MM.1S (cell line): Measurements from ENCODE around the gene TRMU.

ENCODE experiments used
- DNase-seq: peaks from one replicate; pipeline ENCODE4 v3.0.0-alpha.2; 2015
- H2AFZ ChIP-seq: fragments of 300-600 bp; sonication (generic); 2 replicates; pipeline ENCODE4 v1.6.0; 2016; ENCODE audit warnings: antibody characterized with exemption, low read length
- H3F3A ChIP-seq: fragments of 300-600 bp; sonication (generic); 2 replicates; pipeline ENCODE4 v1.6.1; 2016; ENCODE audit warnings: mild to moderate bottlenecking, antibody characterized with exemption, low read length, moderate library complexity, mixed read lengths; ENCODE audit not compliant: insufficient read depth
- H3K27ac ChIP-seq: fragments of 300-600 bp; sonication (generic); 2 replicates; pipeline ENCODE4 v1.5.1; 2016; ENCODE audit warnings: mild to moderate bottlenecking, low read length
- H3K27me3 ChIP-seq: fragments of 300-600 bp; sonication (generic); replicated peaks from 2 replicates; pipeline ENCODE4 v1.6.0; 2016; ENCODE audit warnings: low read length; ENCODE audit not compliant: insufficient read depth
- H3K36me3 ChIP-seq: fragments of 300-600 bp; sonication (generic); replicated peaks from 2 replicates; pipeline ENCODE4 v1.6.1; 2016; ENCODE audit warnings: mild to moderate bottlenecking, low read length, mixed read lengths; ENCODE audit not compliant: insufficient read depth
- H3K4me1 ChIP-seq: fragments of 300-600 bp; sonication (generic); 2 replicates; pipeline ENCODE4 v1.6.1; 2016; ENCODE audit warnings: low read length, mixed read lengths
- H3K4me2 ChIP-seq: fragments of 300-600 bp; sonication (generic); 2 replicates; pipeline ENCODE4 v1.6.0; 2016; ENCODE audit warnings: low read depth, low read length
- H3K4me3 ChIP-seq: fragments of 300-600 bp; sonication (generic); 2 replicates; pipeline ENCODE4 v1.5.1; 2016; ENCODE audit warnings: low read length, mixed read lengths
- H3K79me2 ChIP-seq: fragments of 300-600 bp; sonication (generic); 2 replicates; pipeline ENCODE4 v1.6.1; 2016; ENCODE audit warnings: mixed run types, low read length, mixed read lengths
- H3K9ac ChIP-seq: fragments of 300-600 bp; sonication (generic); 2 replicates; pipeline ENCODE4 v1.6.1; 2016; ENCODE audit warnings: low read length, mixed read lengths
- H3K9me2 ChIP-seq: fragments of 300-600 bp; sonication (generic); replicated peaks from 2 replicates; pipeline ENCODE4 v1.6.1; 2016; ENCODE audit warnings: mild to moderate bottlenecking, low read length, mixed read lengths; ENCODE audit not compliant: insufficient read depth
- H3K9me3 ChIP-seq: fragments of 300-600 bp; sonication (generic); replicated peaks from 2 replicates; pipeline ENCODE4 v1.6.1; 2016; ENCODE audit warnings: mild to moderate bottlenecking, low read length, mixed read lengths; ENCODE audit not compliant: insufficient read depth
- H4K20me1 ChIP-seq: fragments of 300-600 bp; sonication (generic); 2 replicates; pipeline ENCODE4 v1.6.1; 2016; ENCODE audit warnings: mild to moderate bottlenecking, low read length, moderate library complexity, mixed read lengths; ENCODE audit not compliant: insufficient read depth
- CTCF ChIP-seq: fragments of 300-600 bp; sonication (generic); IDR thresholded peaks from 2 replicates; pipeline ENCODE4 v1.5.1; 2016; ENCODE audit warnings: antibody characterized with exemption, low read length, mixed read lengths
- EZH2 ChIP-seq: fragments of 300-600 bp; sonication (generic); optimal IDR thresholded peaks from 2 replicates; pipeline ENCODE3; 2017; ENCODE audit warnings: low read depth, mild to moderate bottlenecking, antibody characterized with exemption, low read length, mixed read lengths
- EZH2phosphoT487 ChIP-seq: fragments of 300-600 bp; sonication (generic); IDR thresholded peaks from 2 replicates; pipeline ENCODE4 v1.6.1; 2018; ENCODE audit warnings: antibody characterized with exemption, low read length

TRMU gene

GRCh38 chr22:46356496-46357480, 21.3 kb downstream of the TRMU start:
- H3K4me3 ChIP-seq: no peak overlapping the region
- H3K79me2 ChIP-seq: no peaks in the 10 kb centered on the region; the same call in 1 of the 2 replicates
- H3K36me3 ChIP-seq: peaks cover 4% of the 10 kb centered on the region; the same call in 1 of the 2 replicates
- H3K9ac ChIP-seq: no peak overlapping the region
- H3K4me1 ChIP-seq: peaks cover 4% of the 10 kb centered on the region
- no peak overlapping the region for H3K4me2 ChIP-seq
- H3K27me3 ChIP-seq: no peaks in the 10 kb centered on the region
- TF ChIP-seq EZH2phosphoT487: no peak
- no peak for TF ChIP-seq EZH2
- no peak for TF ChIP-seq CTCF
- H2AFZ ChIP-seq: no peak overlapping the region
- peaks cover 6% of the 10 kb centered on the region for H3F3A ChIP-seq
- no peaks in the 10 kb centered on the region for H3K9me2 ChIP-seq
- DNase-seq: no peak
- H3K27ac ChIP-seq: no peak overlapping the region
- H3K9me3 ChIP-seq: no peaks in the 10 kb centered on the region
- H4K20me1 ChIP-seq: no peaks in the 10 kb centered on the region; the same call in 1 of the 2 replicates

- no peak for DNase-seq
- Histone ChIP-seq H3K4me3 (no peak overlapping the region), H3K4me1 (peaks cover 14% of the 10 kb centered on the region), H3K9ac (no peak overlapping the region), H3K27ac (no peak overlapping the region), H3K4me2 (no peak overlapping the region), H3F3A (peaks cover 13% of the 10 kb centered on the region), H3K9me2 (no peaks in the 10 kb centered on the region), H3K79me2 (no peaks in the 10 kb centered on the region; the same call in 1 of the 2 replicates), H3K36me3 (no peaks in the 10 kb centered on the region), H2AFZ (no peak overlapping the region), H3K27me3 (no peaks in the 10 kb centered on the region), H3K9me3 (no peaks in the 10 kb centered on the region), H4K20me1 (no peaks in the 10 kb centered on the region; the same call in 1 of the 2 replicates)
- TF ChIP-seq EZH2phosphoT487 (no peak), EZH2 (no peak), CTCF (no peak)
Observed at GRCh38 chr22:46357711-46358520, 22.4 kb downstream of the TRMU start.

- Histone ChIP-seq H3K27ac (no peak overlapping the region), H3K79me2 (no peaks in the 10 kb centered on the region; the same call in 1 of the 2 replicates), H3K9ac (no peak overlapping the region), H3K9me3 (no peaks in the 10 kb centered on the region), H3K36me3 (no peaks in the 10 kb centered on the region), H3K4me2 (no peak overlapping the region), H3F3A (peaks cover 18% of the 10 kb centered on the region), H3K4me3 (no peak overlapping the region), H4K20me1 (no peaks in the 10 kb centered on the region; the same call in 1 of the 2 replicates), H3K4me1 (peaks cover 20% of the 10 kb centered on the region), H2AFZ (no peak overlapping the region), H3K27me3 (no peaks in the 10 kb centered on the region), H3K9me2 (no peaks in the 10 kb centered on the region)
- no peak for DNase-seq
- TF ChIP-seq CTCF (no peak), EZH2phosphoT487 (no peak), EZH2 (no peak)
Observed at GRCh38 chr22:46358766-46359165, 23.3 kb downstream of the TRMU start.
